Activated CD8-positive, alpha-beta memory T cell treated with anti-CD3 and anti-CD28 coated beads, Interleukin-2, amount 50 U/mL, for 24 hours (primary cell): ENCODE results near the gene TMC4.
"Not testable (repeated sequence)": the region's sequence is repeated elsewhere in the genome, so short reads cannot be mapped to it uniquely, and the experiment has no call there.

ENCODE experiments used
- DNase-seq: peaks from one replicate; pipeline ENCODE4 v3.0.0-alpha.2; 2020; ENCODE audit errors: extremely low read depth

Gene TMC4

DNA sequence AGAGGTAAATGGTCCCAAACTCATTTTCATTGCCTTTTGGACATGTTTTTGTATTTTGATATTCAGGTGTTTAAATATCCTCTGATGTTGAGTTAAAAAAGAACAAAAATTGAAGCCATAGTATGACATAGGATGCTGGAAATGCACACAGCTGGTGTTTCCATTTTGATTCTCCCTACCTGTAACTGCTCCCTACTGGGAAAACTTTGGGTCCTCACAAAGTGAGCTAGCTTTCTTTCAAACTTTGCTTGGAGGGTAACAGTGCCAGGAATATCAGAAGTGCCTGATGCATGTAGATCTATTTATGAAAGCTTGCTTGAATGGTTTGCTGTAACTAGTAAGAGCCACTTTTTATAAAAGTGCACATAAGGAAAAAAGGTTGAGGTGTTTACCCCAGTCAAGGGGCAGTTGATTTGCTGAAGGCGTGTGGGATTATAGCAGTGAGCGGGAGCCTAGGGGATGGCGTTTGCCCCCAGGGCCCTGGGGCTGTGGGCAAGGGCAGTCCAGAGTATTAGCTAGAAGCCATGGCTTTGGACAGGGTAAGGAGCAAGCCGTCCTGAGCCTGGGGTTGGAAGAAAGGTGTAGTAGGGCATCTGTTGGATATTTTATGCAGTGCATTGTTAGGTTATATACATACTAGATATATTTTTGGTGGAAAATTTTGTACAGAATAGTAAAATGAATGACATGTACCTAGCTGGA is 32.0 kb upstream of the TMC4 start:
- no peak for DNase-seq

DNA sequence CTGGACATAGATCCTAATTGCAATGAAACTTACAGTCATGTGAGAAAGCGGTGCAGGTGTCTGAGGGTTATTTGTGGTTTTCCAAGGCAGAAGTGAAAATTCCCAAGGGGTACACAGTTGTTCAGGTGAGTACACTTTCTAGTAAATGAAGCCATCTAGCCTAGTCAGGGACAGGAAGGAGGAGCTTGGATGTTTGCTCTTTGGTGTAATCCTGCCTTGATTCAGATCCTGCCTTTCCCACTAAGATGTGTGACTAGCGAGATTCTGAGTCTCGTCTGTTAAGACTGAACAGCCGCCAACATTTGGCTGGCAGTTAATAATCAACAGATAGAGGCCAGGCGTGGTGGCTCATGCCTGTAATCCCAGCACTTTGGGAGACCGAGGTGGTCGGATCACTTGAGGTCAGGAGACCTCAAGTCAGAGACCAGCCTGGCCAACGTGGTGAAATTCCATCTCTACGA is 30.2 kb upstream of the TMC4 start:
- no peak for DNase-seq

DNA sequence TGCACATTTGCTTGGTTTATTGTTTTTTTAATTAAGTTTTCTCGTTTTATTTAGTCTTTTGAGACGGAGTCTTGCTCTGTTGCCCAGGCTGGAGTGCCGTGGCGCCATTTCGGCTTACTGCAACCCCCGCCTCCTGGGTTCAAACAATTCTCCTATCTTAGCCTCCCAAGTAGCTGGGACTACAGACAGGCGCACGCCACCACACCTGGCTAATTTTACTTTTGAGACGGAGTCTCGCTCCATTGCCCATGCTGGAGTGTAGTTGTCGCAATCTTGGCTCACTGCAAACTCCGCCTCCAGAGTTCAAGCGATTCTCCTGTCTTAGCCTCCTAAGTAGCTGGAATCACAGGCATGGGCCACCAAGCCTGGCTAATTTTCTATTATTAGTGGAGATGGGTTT is 29.0 kb upstream of the TMC4 start:
- no peak for DNase-seq

DNA sequence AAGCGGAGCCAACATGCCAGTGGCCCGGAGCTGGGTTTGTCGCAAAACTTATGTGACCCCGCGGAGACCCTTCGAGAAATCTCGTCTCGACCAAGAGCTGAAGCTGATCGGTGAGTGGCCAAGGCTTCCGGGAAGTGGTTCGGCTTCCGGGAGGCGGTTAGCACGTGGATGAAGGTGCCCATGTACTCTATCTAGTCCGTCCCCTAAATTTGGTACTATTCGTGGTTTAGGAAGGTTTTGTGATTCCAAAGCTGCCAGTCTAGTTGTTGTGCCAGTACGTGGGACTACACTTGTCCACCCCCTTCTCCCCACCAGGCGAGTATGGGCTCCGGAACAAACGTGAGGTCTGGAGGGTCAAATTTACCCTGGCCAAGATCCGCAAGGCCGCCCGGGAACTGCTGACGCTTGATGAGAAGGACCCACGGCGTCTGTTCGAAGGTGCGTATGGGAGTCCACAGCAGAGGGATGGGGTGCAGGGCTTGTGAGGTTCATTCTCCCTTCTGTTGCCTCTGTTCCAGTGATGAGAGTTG is 28.3 kb upstream of the TMC4 start:
- DNase-seq, result no peak

DNA sequence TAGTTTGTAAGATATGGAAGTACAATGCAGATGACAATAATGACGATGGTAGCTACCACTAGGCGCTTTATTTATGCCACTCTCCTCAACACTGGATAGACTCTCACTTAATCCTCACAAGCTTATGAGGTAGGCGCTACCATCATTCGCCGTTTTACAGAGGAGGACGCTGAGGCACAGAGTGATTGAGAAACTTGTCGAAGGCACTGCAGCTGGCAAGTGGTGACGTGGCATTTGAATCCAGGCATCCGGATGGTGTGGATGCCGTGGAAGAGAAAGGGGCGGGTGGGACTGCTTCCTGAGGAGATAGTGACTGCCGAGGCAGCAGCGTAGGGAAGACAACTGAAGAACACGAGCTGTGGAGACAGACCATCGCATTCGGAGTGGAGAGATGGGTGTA is 26.4 kb upstream of the TMC4 start:
- no peak for DNase-seq

GRCh38 chr19:54197121-54197520 is 24.2 kb upstream of the TMC4 start:
- no peak for DNase-seq

GRCh38 chr19:54196536-54196935 is 23.6 kb upstream of the TMC4 start:
- no peak for DNase-seq

DNA sequence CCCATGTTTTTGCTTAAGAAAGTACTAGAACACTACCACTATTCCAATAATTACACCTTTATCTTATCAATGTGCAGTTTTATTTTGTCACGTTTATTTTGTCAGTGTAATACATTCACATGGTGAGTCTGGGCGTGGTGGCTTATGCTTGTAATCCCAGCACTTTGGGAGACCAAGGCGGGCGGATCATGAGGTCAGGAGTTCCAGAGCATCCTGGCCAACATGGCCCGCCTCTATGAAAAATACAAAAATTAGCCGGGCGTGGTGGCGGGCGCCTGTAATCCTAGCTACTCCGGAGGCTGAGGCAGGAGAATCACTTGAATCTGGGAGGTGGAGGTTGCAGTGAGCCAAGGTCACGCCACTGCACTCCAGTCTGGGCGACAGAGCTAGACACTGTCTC is 21.5 kb upstream of the TMC4 start:
- not testable (repeated sequence) for DNase-seq

DNA sequence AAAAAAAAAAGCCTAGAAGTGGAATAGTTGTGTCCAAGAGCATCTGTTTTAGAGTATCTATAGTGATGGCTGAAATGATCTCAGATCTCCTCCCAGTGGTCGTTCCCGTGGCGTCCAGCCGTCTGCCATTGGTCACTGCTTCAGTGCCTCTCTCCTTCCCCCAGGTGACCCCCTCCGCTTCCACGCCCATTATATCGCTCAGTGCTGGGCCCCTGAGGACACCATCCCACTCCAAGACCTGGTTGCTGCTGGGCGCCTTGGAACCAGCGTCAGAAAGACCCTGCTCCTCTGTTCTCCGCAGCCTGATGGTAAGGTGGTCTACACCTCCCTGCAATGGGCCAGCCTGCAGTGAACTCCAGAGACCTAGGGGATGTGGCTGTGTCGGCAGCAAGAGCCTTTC is 20.1 kb upstream of the TMC4 start:
- DNase-seq, result no peak

- DNase-seq, result no peak
These were observed 19.0 kb upstream of the TMC4 start for GRCh38 chr19:54191811-54192453.

DNA sequence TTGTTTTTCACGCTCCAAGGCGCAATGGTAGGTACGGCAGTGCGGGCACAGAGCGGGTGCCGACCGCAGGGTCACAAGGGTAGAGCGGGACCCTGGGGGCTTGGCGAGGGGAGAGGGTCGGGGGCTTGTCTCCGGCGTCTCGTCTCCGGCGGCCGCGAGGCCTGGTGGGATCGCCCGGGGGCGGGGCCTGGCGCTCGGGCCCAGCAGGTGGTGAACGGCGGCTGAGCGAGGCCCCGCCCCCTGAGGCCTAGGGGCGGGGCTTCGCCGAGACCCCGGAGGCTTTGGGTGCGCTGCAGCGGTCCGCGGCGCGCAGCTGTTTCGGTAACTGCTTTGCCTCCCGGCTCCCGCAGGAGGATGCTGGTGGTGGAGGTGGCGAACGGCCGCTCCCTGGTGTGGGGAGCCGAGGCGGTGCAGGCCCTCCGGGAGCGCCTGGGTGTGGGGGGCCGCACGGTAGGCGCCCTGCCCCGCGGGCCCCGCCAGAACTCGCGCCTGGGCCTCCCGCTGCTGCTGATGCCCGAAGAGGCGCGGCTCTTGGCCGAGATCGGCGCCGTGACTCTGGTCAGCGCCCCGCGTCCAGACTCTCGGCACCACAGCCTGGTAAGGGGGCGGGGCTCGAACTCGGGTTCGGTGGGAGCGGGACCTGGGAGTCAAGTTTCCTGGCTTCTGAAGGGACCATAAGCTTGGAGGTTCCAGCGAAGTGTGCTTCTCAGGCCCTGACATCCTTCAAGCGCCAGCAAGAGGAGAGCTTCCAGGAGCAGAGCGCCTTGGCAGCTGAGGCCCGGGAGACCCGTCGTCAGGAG is 18.3 kb upstream of the TMC4 start, which contains the start of gene TSEN34:
TSEN34 (plus strand) TSS at position 298 of the 800 bp plus-strand sequence; CDS start at position 355, 57 bp downstream.
- DNase-seq, result peak; percentile 60

DNA sequence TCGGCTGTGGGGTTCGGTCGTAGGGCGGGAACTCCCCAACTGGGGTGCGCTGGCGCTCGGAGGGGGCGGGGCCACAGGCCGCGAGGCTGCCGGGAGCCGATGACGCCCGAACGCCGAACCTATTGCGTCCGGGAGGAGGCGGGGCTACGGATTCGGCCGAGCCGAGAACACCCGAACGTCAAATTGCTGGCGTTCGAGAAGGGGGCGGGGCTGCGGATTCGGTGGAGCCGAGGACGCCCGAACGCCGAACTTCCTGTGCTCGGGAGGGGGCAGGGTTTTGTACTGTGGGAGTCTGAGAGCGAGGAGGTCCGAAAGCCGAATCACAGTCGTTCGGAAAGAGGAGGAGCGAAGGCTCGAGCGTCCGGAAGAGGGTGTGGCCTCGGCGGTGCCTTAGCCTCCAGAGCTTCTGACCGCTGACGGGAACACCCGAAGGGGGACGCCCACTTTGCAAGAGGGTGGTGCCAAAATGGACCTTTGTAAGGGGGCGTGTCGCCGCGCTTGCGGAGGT is 17.6 kb upstream of the TMC4 start:
- DNase-seq, result peak; percentile 100

DNA sequence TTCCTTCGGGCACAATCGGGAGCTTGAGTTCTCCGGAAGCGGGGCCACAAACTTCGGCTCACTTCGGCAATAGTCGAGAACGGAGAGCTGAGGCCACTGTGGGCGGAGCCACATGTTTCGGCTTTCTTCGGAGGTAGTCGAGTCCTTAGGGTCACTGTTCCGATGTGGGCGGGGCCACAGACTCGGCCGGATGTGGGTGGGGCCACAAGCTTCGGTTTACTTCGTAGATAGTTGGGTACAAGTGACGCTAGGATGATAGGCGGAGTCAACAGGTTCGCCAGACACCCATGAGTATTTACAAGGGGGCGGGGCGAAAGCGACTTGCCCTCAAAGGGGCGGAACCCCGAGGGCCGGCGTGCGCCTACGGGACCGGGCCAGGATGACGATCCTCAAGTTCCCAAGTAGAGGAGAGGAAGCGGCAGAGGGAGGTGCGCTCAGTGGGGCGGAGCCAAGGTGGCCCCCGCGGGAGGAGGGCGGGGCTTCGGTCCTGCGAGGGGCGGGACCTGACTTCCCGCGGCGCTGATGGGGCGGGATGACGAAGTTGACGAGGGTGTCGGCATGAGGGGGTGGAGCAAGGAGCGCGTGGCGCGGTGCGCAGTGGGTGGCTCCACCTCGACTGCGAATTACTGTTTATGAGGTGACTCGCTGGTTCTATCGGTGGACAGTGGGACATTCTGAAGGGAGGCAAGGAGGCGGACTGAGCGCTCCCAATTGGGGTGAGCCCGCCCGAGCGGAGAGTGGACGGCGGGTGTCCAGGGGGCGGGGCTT is 17.0 kb upstream of the TMC4 start:
- peak; percentile 100 for DNase-seq

GRCh38 chr19:54189145-54189734 is 16.3 kb upstream of the TMC4 start, which contains the start of gene MBOAT7:
MBOAT7 (minus strand) TSS chr19:54189580; CDS start chr19:54188508, 1,072 bp downstream.
- no peak for DNase-seq

DNA sequence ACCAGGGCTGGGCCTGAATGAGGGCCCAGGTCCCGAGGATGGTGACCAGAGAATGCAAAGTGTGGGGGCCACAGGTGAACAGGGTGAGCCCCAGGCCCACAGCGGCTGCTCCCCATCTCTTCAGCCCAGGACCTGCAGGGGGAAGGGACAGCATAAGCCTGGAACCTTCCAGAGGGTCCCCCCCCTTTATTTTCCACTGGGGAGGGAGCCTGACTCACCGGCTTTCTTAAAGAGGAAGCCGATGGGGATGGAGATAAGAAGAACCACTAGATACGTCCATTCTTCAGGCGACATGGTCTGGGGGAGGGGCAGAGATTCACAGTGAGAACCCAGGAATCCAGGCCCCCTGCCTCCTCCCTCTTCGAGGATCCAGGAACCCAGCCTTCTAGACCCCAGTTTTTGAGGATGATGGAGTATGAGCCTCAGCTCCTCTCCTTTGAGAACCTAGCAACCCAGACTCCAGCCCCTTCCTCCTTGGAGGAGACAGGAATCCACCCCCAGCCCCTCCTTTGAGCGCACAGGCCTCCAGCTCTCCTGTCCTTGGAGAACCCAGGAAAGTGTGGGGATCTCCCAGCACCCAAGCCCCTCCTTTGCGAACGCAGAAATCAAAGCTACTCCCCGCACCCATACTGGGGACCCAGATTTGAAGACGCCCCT is 15.4 kb upstream of the TMC4 start:
- no peak for DNase-seq

DNA sequence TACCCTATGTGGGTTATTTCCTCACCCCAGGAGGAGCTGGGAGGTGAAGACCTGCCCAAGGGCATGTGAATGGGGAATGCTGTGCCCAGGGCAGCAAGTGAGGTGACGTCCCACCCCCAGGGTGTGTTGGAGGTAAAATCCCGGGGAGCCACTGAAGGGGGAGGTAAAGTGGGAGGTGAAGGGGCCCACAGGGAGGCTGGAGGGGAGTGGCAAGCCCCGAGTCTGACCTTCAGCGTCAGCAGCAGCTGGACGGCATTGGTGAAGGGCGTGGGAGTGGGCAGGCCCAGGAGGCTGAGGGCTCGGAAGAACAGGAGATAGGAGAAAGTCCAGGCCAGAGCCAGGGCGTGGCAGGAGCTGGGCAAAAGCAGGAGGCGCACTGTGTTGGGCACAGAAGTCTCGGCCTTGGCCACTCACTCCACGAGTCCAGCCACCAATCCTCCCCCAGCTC is 14.0 kb upstream of the TMC4 start:
- DNase-seq, result no peak

DNA sequence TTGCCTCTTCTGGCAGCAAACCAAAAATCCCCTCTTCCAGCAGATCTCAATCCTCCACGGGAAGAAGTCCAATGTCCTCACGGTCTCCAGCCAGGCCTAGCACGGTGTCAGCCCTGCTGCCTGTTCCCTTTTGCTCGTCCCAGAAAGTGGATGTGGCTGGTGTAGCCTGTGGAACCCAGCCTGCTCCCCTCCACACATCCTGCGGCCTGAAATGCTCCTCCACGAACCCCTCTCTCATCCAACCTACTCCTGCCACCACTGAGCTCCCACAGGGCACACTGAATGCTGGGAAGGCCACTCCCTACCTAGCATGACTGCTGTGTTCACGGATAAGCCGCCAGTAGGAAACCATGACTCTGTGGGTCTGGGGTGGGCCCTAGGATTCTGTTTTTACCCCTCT is 13.4 kb upstream of the TMC4 start:
- no peak for DNase-seq

DNA sequence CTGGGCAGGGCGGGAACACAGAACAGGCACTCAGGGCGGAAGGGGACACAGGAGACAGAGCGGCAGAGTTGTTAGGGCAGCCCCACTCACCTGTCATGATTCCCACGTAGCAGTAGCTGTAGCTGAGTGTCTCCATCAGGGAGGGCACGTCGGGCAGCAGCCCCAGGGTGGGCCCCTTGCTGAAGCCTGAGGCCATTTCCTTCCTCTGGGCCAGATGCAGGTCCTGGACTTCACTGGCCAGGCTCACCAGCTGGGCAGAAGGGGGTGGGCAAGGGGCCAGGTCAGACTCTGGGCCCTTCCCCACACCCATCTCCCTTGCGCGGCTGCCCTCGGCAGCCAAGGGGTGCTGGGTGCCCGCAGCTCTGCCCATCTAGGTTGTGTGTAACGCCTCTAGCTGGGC is 10.5 kb upstream of the TMC4 start:
- DNase-seq, result no peak

DNA sequence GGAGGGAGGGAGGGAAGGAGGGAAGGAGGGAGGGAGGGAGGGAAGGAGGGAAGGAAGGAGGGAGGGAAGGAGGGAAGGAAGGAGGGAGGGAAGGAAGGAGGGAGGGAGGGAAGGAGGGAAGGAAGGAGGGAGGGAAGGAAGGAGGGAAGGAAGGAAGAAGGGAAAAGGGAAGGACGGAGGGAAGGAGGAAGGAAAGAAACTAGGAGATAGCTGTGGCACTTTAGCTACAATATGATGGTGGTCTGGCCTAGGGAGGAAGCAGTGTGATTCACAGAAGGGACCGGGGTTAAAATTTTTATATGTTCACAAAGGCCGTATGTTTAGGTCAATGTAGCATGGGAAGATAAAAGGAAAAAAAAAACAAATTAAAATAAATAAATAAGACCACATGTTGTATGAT is 8.9 kb upstream of the TMC4 start:
- not testable (repeated sequence) for DNase-seq

DNA sequence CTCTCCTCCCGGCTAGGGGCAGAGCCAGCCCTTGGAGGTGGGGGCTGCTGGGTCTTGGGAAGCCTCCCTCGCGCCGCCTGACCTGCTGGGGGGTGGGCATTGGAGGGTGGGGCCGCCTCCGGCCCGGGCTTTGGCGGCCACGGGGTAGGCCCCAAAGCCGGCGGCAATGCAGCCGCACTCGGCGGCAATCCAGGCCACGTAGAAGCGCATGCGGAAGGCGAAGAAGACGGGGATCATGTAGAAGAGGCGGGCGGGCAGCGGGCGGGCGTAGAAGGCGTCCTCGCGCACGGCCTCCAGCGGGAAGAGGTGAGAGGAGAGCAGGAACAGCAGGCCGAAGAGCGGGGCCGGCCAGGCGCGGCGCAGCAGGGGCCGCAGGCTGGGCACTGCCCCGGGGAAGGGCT is 7.7 kb upstream of the TMC4 start:
- no peak for DNase-seq
